Middle frontal gyrus (tissue), 1 donor: ENCODE measurements around the gene SLC7A11.
"Not testable (repeated sequence)": the region's sequence is repeated elsewhere in the genome, so short reads cannot be mapped to it uniquely, and the experiment has no call there.

Source experiments
- DNase-seq: peaks from one replicate; pipeline ENCODE4 v3.0.0-alpha.2; 2015; ENCODE audit warnings: low spot score; ENCODE audit errors: extremely low spot score

SLC7A11 gene

GRCh38 chr4:138243369-138243768 is 1.2 kb upstream of the SLC7A11 start:
- no peak for DNase-seq

GRCh38 chr4:138242834-138243156 is 646 bp upstream of the SLC7A11 start:
- DNase-seq = no peak

GRCh38 chr4:138241281-138242075 is 671 bp downstream of the SLC7A11 start:
- no peak for DNase-seq

GRCh38 chr4:138239491-138239890 is 2.7 kb downstream of the SLC7A11 start:
- DNase-seq = no peak

- no peak for DNase-seq
These were observed 3.4 kb downstream of the SLC7A11 start for GRCh38 chr4:138238521-138239292.

GRCh38 chr4:138237132-138237531 is 5.0 kb downstream of the SLC7A11 start:
- DNase-seq = not testable (repeated sequence)

GRCh38 chr4:138236037-138236436 is 6.1 kb downstream of the SLC7A11 start:
- DNase-seq = no peak

GRCh38 chr4:138235419-138235952 is 6.7 kb downstream of the SLC7A11 start:
- no peak for DNase-seq

- no peak for DNase-seq
These were observed 7.9 kb downstream of the SLC7A11 start for GRCh38 chr4:138234248-138234647.

- DNase-seq = no peak
These were observed 8.7 kb downstream of the SLC7A11 start for GRCh38 chr4:138233313-138234034.

GRCh38 chr4:138232364-138232763 is 9.8 kb downstream of the SLC7A11 start:
- no peak for DNase-seq

GRCh38 chr4:138230048-138230447 is 12.1 kb downstream of the SLC7A11 start:
- no peak for DNase-seq

GRCh38 chr4:138229160-138229559 is 13.0 kb downstream of the SLC7A11 start:
- DNase-seq = no peak

- DNase-seq = no peak
These were observed 15.8 kb downstream of the SLC7A11 start for GRCh38 chr4:138226351-138226750.

GRCh38 chr4:138225477-138225876 is 16.7 kb downstream of the SLC7A11 start:
- DNase-seq = no peak

GRCh38 chr4:138224614-138225013 is 17.5 kb downstream of the SLC7A11 start:
- no peak for DNase-seq

GRCh38 chr4:138223231-138223910 is 18.8 kb downstream of the SLC7A11 start:
- no peak for DNase-seq

- DNase-seq = no peak
These were observed 20.1 kb downstream of the SLC7A11 start for GRCh38 chr4:138222046-138222445.

GRCh38 chr4:138218976-138219375 is 23.2 kb downstream of the SLC7A11 start:
- DNase-seq = no peak

GRCh38 chr4:138217567-138217966 is 24.6 kb downstream of the SLC7A11 start:
- no peak for DNase-seq

GRCh38 chr4:138216272-138216867 is 25.8 kb downstream of the SLC7A11 start:
- DNase-seq = no peak
